GM12878 (cell line): Measurements from ENCODE around the gene GOPC.

Source experiments
- EP300 ChIP-seq, 2 experiments: fragments of 150-350 bp in 1 of 2; IDR thresholded peaks; 2 replicates each; pipeline ENCODE4 v1.6.1; 2011 to 2012; ENCODE audit warnings: low read depth in 2 of 2, low read length in 2 of 2, borderline replicate concordance in 1 of 2, improper control_type of control experiment in 1 of 2, inconsistent platforms in 1 of 2; ENCODE audit not compliant: control insufficient read depth in 1 of 2
- TF ChIP-seq, protein P1 (sequence below), 3 experiments: IDR thresholded peaks in 2 of 3; conservative IDR thresholded peaks in 1 of 3; 2 replicates each; pipeline ENCODE4 v1.5.1; 2011; ENCODE audit warnings: low read depth in 3 of 3, low read length in 3 of 3, mild to moderate bottlenecking in 3 of 3, control low read depth in 2 of 3, moderate library complexity in 2 of 3, inconsistent platforms in 1 of 3, mixed read lengths in 1 of 3; ENCODE audit not compliant: control insufficient read depth in 2 of 3, insufficient read depth in 1 of 3; ENCODE audit errors: extremely low read depth in 1 of 3

DNA sequence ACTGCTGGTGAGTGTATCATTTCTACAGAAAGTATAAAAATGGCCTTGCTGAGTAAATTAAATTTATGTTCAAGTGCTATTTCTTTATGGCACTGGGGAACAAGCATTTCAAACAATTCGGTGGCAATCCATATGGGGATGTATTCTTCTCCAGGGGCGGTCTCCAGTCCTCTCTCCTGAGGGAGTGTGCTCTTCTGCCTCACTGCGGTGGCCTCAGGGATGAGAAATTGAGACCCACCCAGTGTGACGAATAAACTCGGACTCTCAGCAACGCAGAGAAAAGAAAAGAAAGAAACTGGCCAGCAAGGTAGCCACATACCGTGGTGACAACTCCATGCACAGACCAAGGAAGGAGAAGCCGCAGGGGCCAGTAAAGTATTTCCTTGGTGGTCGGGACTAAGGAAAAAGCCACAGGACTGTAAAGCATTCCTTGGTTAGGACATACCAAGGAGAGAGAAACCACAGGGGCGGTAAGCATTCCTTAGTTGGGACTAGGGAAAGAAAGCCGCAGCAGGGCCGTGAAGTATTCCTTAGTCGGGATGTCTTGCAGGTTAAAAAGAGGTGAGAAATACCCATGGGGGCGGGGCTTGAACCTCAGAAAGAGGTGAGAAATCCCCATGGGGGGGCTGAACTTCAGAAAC lies 13.6 kb upstream of the GOPC start:
- TF ChIP-seq EP300 (IDR thresholded peaks at IDR 0.05; ENCODE audit: borderline replicate concordance in 1 of 2, control insufficient read depth in 1 of 2, low read depth in 2 of 2, low read length in 2 of 2): no peak
- TF ChIP-seq, protein P1, sequence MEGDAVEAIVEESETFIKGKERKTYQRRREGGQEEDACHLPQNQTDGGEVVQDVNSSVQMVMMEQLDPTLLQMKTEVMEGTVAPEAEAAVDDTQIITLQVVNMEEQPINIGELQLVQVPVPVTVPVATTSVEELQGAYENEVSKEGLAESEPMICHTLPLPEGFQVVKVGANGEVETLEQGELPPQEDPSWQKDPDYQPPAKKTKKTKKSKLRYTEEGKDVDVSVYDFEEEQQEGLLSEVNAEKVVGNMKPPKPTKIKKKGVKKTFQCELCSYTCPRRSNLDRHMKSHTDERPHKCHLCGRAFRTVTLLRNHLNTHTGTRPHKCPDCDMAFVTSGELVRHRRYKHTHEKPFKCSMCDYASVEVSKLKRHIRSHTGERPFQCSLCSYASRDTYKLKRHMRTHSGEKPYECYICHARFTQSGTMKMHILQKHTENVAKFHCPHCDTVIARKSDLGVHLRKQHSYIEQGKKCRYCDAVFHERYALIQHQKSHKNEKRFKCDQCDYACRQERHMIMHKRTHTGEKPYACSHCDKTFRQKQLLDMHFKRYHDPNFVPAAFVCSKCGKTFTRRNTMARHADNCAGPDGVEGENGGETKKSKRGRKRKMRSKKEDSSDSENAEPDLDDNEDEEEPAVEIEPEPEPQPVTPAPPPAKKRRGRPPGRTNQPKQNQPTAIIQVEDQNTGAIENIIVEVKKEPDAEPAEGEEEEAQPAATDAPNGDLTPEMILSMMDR (IDR thresholded peaks at IDR 0.05 in 2 of 3, conservative IDR thresholded peaks at IDR 0.05 in 1 of 3; ENCODE audit: control insufficient read depth in 2 of 3, extremely low read depth in 1 of 3, insufficient read depth in 1 of 3, low read depth in 3 of 3, low read length in 3 of 3): no peak
